Measurements from ENCODE around the gene PMVK. TPM values are rescaled to one million over a fixed set of nuclear protein-coding genes. Genes with fewer than 3 reads are reported as not detected.
A peak's percentile ranks its signal among the peaks of the same experiment; 100 is the strongest.

Gene PMVK
- total and polyA plus RNA-seq, 10 of the 15 experiments (the other 5 are each of a cell fraction or from before 2014, with no cell fraction given): 6.0 to 121 (median 49.4) TPM

GRCh38 chr1:154936555-154937084, at the start of gene PMVK (continued):
- peak; percentile 46; the same call in 1 of the 2 replicates for TF ChIP-seq SMAD5 (IDR thresholded peaks at IDR 0.05; ENCODE audit: low read depth)
- no peak for TF ChIP-seq MYB (IDR thresholded peaks at IDR 0.05; ENCODE audit: borderline replicate concordance, low read depth, low read length)
- TF ChIP-seq POLR2AphosphoS5 (IDR thresholded peaks at IDR 0.05; ENCODE audit: low read length): peak; percentile 87
- TF ChIP-seq IRF4 (IDR thresholded peaks at IDR 0.05; ENCODE audit: low read depth, low read length): no peak
- no peak for TF ChIP-seq CREB1 (IDR thresholded peaks at IDR 0.05; ENCODE audit: low read depth)
- TF ChIP-seq ZNF622 (IDR thresholded peaks at IDR 0.05): no peak
- no peak for TF ChIP-seq CBX5 (IDR thresholded peaks at IDR 0.05; ENCODE audit: low read depth)
- no peak for TF ChIP-seq FOXM1 (IDR thresholded peaks at IDR 0.05; ENCODE audit: low read depth, low read length)
- TF ChIP-seq NFYA (IDR thresholded peaks at IDR 0.05; ENCODE audit: borderline replicate concordance, low read depth, low read length): no peak
- no peak for TF ChIP-seq KAT2A (conservative IDR thresholded peaks at IDR 0.05; ENCODE audit: control insufficient read depth, low read depth, low read length)
- TF ChIP-seq JUND (IDR thresholded peaks at IDR 0.05; ENCODE audit: low read depth, low read length): peak; percentile 85
- TF ChIP-seq POLR2AphosphoS2 (IDR thresholded peaks at IDR 0.05; ENCODE audit: low read depth, low read length): peak; percentile 52; the same call in 1 of the 2 replicates
- TF ChIP-seq RAD21 (IDR thresholded peaks at IDR 0.05; ENCODE audit: insufficient read depth, low read depth, low read length): peak; percentile 7; the same call in 1 of the 2 replicates
- TF ChIP-seq YY1 (IDR thresholded peaks at IDR 0.05; ENCODE audit: low read depth, low read length): peak; percentile 68; the same call in 1 of the 2 replicates
- TF ChIP-seq ZNF687 (IDR thresholded peaks at IDR 0.05): peak; percentile 95
- no peak; the same call in 1 of the 2 replicates for TF ChIP-seq CBFB (IDR thresholded peaks at IDR 0.05; ENCODE audit: low read depth)
- no peak for TF ChIP-seq KDM1A (IDR thresholded peaks at IDR 0.05; ENCODE audit: borderline replicate concordance)
- no peak for TF ChIP-seq CBX3 (IDR thresholded peaks at IDR 0.05; ENCODE audit: borderline replicate concordance, low read depth)
- TF ChIP-seq MTA3 (IDR thresholded peaks at IDR 0.05; ENCODE audit: borderline replicate concordance, low read length): no peak
- peak; percentile 88; the same call in 1 of the 2 replicates for TF ChIP-seq NKRF (conservative IDR thresholded peaks at IDR 0.05)
- TF ChIP-seq BACH1 (IDR thresholded peaks at IDR 0.05; ENCODE audit: borderline replicate concordance): peak; percentile 96
- TF ChIP-seq MTA2 (IDR thresholded peaks at IDR 0.05; ENCODE audit: low read depth): 0 out of 2 replicates have a peak, but pooled peaks have one; percentile 12
- peak; percentile 38; the same call in 1 of the 3 replicates for TF ChIP-seq POU2F2 (IDR thresholded peaks at IDR 0.05; ENCODE audit: borderline replicate concordance, low read depth, low read length)
- TF ChIP-seq MEF2A (IDR thresholded peaks at IDR 0.05; ENCODE audit: insufficient read depth, low read depth, low read length): peak; percentile 30; the same call in 1 of the 2 replicates
- no peak for TF ChIP-seq SKIL (IDR thresholded peaks at IDR 0.05; ENCODE audit: low read depth, poor library complexity, severe bottlenecking)
